GM21529 (cell line): ENCODE measurements around the gene SPTB.
A peak's percentile ranks its signal among the peaks of the same experiment; 100 is the strongest.
"Not testable (repeated sequence)": the region's sequence is repeated elsewhere in the genome, so short reads cannot be mapped to it uniquely, and the experiment has no call there.

Experiments
- ATAC-seq: cut with Tn5 transposase; IDR thresholded peaks from one replicate; pipeline ENCODE4 v1.9.1; 2021; ENCODE audit not compliant: unreplicated experiment

Gene SPTB

GRCh38 chr14:64879635-64880220 lies at the start of gene SPTB:
Gene SPTB (minus strand): TSS chr14:64879907. CDS start chr14:64823094, 56,813 bp downstream.
- no peak for ATAC-seq

- ATAC-seq = no peak
Observed at GRCh38 chr14:64929014-64929359, 49.3 kb upstream of the SPTB start.

GRCh38 chr14:64928239-64929013 lies 48.7 kb upstream of the SPTB start:
- ATAC-seq = peak; percentile 89

GRCh38 chr14:64927031-64927430 lies 47.3 kb upstream of the SPTB start:
- no peak for ATAC-seq

- no peak for ATAC-seq
Observed at GRCh38 chr14:64926398-64926995, 46.8 kb upstream of the SPTB start.

GRCh38 chr14:64923015-64923414 lies 43.3 kb upstream of the SPTB start:
- ATAC-seq = no peak

GRCh38 chr14:64920465-64920864 lies 40.8 kb upstream of the SPTB start:
- no peak for ATAC-seq

GRCh38 chr14:64919618-64920017 lies 39.9 kb upstream of the SPTB start:
- ATAC-seq = no peak

- ATAC-seq = no peak
Observed at GRCh38 chr14:64919215-64919614, 39.5 kb upstream of the SPTB start.

- no peak for ATAC-seq
Observed at GRCh38 chr14:64918216-64918615, 38.5 kb upstream of the SPTB start.

GRCh38 chr14:64915797-64916196 lies 36.1 kb upstream of the SPTB start:
- ATAC-seq = no peak

- ATAC-seq = no peak
Observed at GRCh38 chr14:64915029-64915424, 35.3 kb upstream of the SPTB start.

- peak; percentile 98 for ATAC-seq
Observed at GRCh38 chr14:64914237-64915028, 34.7 kb upstream of the SPTB start, which contains the start of gene CHURC1. Gene CHURC1 (plus strand): TSS chr14:64914455. CDS start chr14:64914496, 41 bp downstream.

- not testable (repeated sequence) for ATAC-seq
Observed at GRCh38 chr14:64913477-64913876, 33.8 kb upstream of the SPTB start.

- no peak for ATAC-seq
Observed at GRCh38 chr14:64912261-64912660, 32.6 kb upstream of the SPTB start.

GRCh38 chr14:64910847-64911495 lies 31.3 kb upstream of the SPTB start:
- ATAC-seq = no peak

- no peak for ATAC-seq
Observed at GRCh38 chr14:64906022-64906421, 26.3 kb upstream of the SPTB start.

GRCh38 chr14:64899958-64900357 lies 20.3 kb upstream of the SPTB start:
- ATAC-seq = no peak

- ATAC-seq = no peak
Observed at GRCh38 chr14:64891839-64892375, 12.2 kb upstream of the SPTB start.

- no peak for ATAC-seq
Observed at GRCh38 chr14:64891173-64891838, 11.6 kb upstream of the SPTB start.
